Heart right ventricle (tissue), 16 donors: ENCODE measurements around the gene ST8SIA6. TPM values are rescaled to one million over a fixed set of nuclear protein-coding genes. Genes with fewer than 3 reads are reported as not detected.

Experiments used
- ATAC-seq, 8 donors: fragments of 200-7000 bp; cut with Tn5 transposase; one replicate each; pipeline ENCODE4 v1.9.1; 2020; ENCODE audit warnings: mild to moderate bottlenecking in 8 of 8, moderate library complexity in 8 of 8, moderate number of reproducible peaks in 1 of 8
- DNase-seq, 2 donors: peaks; one replicate each; pipeline ENCODE4 v3.0.0-alpha.2; 2020
- H3K27ac ChIP-seq, 10 donors: fragments of 200-600 bp; sonication (generic) in 2 of 10; one replicate each; pipeline versions ENCODE4 v1.5.0 to v1.8.0; 2020 to 2022; ENCODE audit warnings: mild to moderate bottlenecking in 3 of 10
- H3K27me3 ChIP-seq, 7 donors: fragments of 200-600 bp; one replicate each; pipeline ENCODE4 v1.8.0; 2021 to 2022; ENCODE audit warnings: mild to moderate bottlenecking in 2 of 7
- H3K36me3 ChIP-seq, 9 donors: fragments of 200-600 bp; sonication (generic) in 1 of 9; one replicate each; pipeline versions ENCODE4 v1.5.0 to v1.8.0; 2020 to 2022; ENCODE audit warnings: mild to moderate bottlenecking in 2 of 9
- H3K4me1 ChIP-seq, 9 donors: fragments of 200-600 bp; sonication (generic) in 1 of 9; one replicate each; pipeline versions ENCODE4 v1.5.0 to v1.8.0; 2020 to 2022; ENCODE audit warnings: mild to moderate bottlenecking in 4 of 9
- H3K4me3 ChIP-seq, 10 donors: fragments of 200-600 bp; sonication (generic) in 2 of 10; one replicate each; pipeline versions ENCODE4 v1.5.0 to v1.8.0; 2020 to 2022; ENCODE audit warnings: mild to moderate bottlenecking in 7 of 10, moderate library complexity in 2 of 10
- H3K9me3 ChIP-seq, 11 donors: fragments of 200-600 bp in 10 of 11; sonication (generic) in 2 of 11; one replicate each; pipeline versions ENCODE4 v1.5.0 to v1.8.0; 2013 to 2022; ENCODE audit warnings: mild to moderate bottlenecking in 2 of 11, control low read depth in 1 of 11, moderate library complexity in 1 of 11
- WGBS, 2 donors: extraction: QIAGEN DNeasy Blood & Tissue Kit; methylation state at CpG; one replicate each; pipeline ENCODE4 v1.1.7; 2013; ENCODE audit warnings: inconsistent platforms in 1 of 2; 5-methylcytosine and 5-hydroxymethylcytosine counted together
- intact Hi-C, 10 donors: fragments of 100-400 bp; cut with DNase I; formaldehyde crosslinking; loops; one replicate each; pipeline versions ENCODE4 v1.11.1 to v1.14.2; 2022
- polyA plus RNA-seq, 2 donors: library from polyadenylated mRNA; stranded (reverse); fragments of 200-250 nt; gene quantifications; one replicate each; pipeline ENCODE4 v1.2.3, GENCODE V29; 2013
- total RNA-seq, 10 donors: library from RNA; stranded (reverse); fragmentation: NEBNext Ultra II Directional in 3 of 10; extraction: Animal tissue kit (Norgen Biotek cat#: 25700) in 3 of 10; gene quantifications; one replicate each; pipeline versions ENCODE4 v1.2.1 to v1.2.4, GENCODE V29; 2021 to 2023
- TF ChIP-seq, protein P1 (sequence below), 9 donors: fragments of 200-600 bp; sonication (generic) in 2 of 9; IDR thresholded peaks; one replicate each; pipeline versions ENCODE4 v1.5.0 to v1.8.0; 2021 to 2022; ENCODE audit warnings: antibody characterized with exemption in 9 of 9, mild to moderate bottlenecking in 5 of 9, moderate library complexity in 1 of 9
- donor health status: Arrhythmogenic right ventricular cardiomyopathy.
- donor health status: ischemic (EF 13 %, LVEDD 7.1; RV severe dilation, severe dysfunction).
- donor health status: healthy with polysubstance abuse.
- donor health status: DM: no; HTN: yes; CAD: no.
- donor health status: DM: no; HTN: no; CAD: no.
- donor health status: ischemic (EF 25% LVEDD 6.9; RV normal size, moderate dysfunction).
- donor health status: ischemic (EF 25% LVEDD 5.7; RV mildly dilated, moderate dysfunction).
- donor health status: healthy.
- donor health status: DM: yes; HTN: yes; CAD: no.
- donor health status: Ischemic cardiomyopathy.
- donor health status: ischemic (EF 35%, LVEDD 5.7; RV mildly dilated, moderate dysfunction).
- donor health status: nonischemic (EF 11% LVEDD 7.7; RV severe dilation, severe dysfunction).
- donor health status: DM: yes; HTN: yes; CAD: no.
- donor health status: PGD.
- donor health status: ischemic (EF 29% LVEDD 5.4; RV normal size, mild dysfunction).
- donor health status: nonischemic (EF 23%, LVEDD 6.1; RV moderate dilation, normal function).

The ST8SIA6 gene
- total and polyA plus RNA-seq, 12 donors: 1.8 to 12.8 (median 8.1) TPM

GRCh38 chr10:17429490-17429889 is 24.9 kb downstream of the ST8SIA6 start:
- no peak overlapping the region for H3K4me3 ChIP-seq
- DNase-seq: no peak
- no peaks in the 10 kb centered on the region for H3K36me3 ChIP-seq
- WGBS, 2 donors: 92 to 96% methylated on average over 6 of the region's 6 CpGs
- no peak for ATAC-seq
- H3K27me3 ChIP-seq: peaks cover 0 to 14% (median 8%) of the 10 kb centered on the region in 7 donors
- peaks cover 0 to 66% (median 22%) of the 10 kb centered on the region in 9 donors for H3K4me1 ChIP-seq
- intact Hi-C loops: loop anchor here in 4 of 10 donors (5.0 to 10.0 kb wide), 4 partner anchors 85 to 1545 kb away; no protein-coding TSS in a partner anchor
- TF ChIP-seq, protein P1, sequence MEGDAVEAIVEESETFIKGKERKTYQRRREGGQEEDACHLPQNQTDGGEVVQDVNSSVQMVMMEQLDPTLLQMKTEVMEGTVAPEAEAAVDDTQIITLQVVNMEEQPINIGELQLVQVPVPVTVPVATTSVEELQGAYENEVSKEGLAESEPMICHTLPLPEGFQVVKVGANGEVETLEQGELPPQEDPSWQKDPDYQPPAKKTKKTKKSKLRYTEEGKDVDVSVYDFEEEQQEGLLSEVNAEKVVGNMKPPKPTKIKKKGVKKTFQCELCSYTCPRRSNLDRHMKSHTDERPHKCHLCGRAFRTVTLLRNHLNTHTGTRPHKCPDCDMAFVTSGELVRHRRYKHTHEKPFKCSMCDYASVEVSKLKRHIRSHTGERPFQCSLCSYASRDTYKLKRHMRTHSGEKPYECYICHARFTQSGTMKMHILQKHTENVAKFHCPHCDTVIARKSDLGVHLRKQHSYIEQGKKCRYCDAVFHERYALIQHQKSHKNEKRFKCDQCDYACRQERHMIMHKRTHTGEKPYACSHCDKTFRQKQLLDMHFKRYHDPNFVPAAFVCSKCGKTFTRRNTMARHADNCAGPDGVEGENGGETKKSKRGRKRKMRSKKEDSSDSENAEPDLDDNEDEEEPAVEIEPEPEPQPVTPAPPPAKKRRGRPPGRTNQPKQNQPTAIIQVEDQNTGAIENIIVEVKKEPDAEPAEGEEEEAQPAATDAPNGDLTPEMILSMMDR (IDR thresholded peaks at IDR 0.05): no peak
- peak overlapping the region in 2 of 10 donors; percentile 0 to 26 for H3K27ac ChIP-seq
- no peaks in the 10 kb centered on the region for H3K9me3 ChIP-seq

- Histone ChIP-seq H3K4me3 (peak overlapping the region in 3 of 10 donors; percentile 10 to 27 (median 19)), H3K9me3 (no peaks in the 10 kb centered on the region), H3K36me3 (no peaks in the 10 kb centered on the region), H3K4me1 (peaks cover 0 to 70% (median 22%) of the 10 kb centered on the region in 9 donors), H3K27me3 (peaks cover 0 to 12% (median 2%) of the 10 kb centered on the region in 7 donors), H3K27ac (peak overlapping the region in 5 of 10 donors; percentile 0 to 67 (median 30))
- 45 to 60% methylated on average over 17 of the region's 17 CpGs for WGBS, 2 donors
- intact Hi-C loops: loop anchor here in 4 of 10 donors (5.0 to 10.0 kb wide), 4 partner anchors 84 to 1544 kb away; no protein-coding TSS in a partner anchor
- TF ChIP-seq, protein P1 (IDR thresholded peaks at IDR 0.05): no peak
- DNase-seq: no peak
- ATAC-seq: peak in 7 of 8 donors; percentile 25 to 46 (median 39)
These were observed 25.9 kb downstream of the ST8SIA6 start for GRCh38 chr10:17428351-17429097.

DNA sequence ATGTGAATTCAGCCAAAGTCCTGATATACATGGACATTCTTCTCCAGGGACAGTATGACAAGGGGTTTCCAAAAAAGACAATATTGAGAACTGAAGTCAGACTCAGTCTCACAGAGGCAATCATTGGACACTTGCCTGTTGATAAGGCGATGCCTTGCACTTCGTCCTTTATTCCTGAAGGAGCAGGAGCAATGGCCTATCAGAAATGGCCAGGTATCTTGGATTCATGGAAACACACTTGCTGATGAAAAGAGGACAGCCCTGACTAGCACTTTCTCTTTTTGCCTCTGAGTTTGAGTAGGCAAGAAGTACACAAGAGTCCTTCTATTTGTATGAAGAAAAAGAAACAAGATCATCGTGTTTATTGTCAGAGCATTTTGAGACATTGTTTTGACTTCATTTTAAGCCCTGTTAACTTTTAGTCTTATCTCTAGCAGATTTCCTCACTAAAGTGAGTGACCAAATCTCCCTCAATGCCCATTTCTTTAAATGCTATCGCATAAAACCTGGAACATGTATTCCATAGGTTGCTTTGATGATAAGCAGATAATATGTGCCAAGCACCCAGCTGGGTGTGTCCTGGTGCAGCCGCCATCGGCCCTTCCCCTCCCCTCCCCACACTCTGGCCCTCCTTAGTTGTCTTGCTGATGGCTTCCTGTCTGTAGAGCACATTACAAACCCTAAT is 26.6 kb downstream of the ST8SIA6 start:
- ATAC-seq (no peak), DNase-seq (no peak)
- TF ChIP-seq, protein P1 (IDR thresholded peaks at IDR 0.05): no peak
- no peaks in the 10 kb centered on the region for H3K36me3 ChIP-seq
- intact Hi-C loops: loop anchor here in 4 of 10 donors (5.0 to 10.0 kb wide), 4 partner anchors 83 to 1543 kb away; no protein-coding TSS in a partner anchor
- H3K4me1 ChIP-seq: peaks cover 0 to 77% (median 22%) of the 10 kb centered on the region in 9 donors
- no peaks in the 10 kb centered on the region for H3K9me3 ChIP-seq
- 38 to 56% methylated on average over 6 of the region's 6 CpGs for WGBS, 2 donors
- peaks cover 0 to 12% (median 0%) of the 10 kb centered on the region in 7 donors for H3K27me3 ChIP-seq
- H3K27ac ChIP-seq: peak overlapping the region in 4 of 10 donors; percentile 0 to 67 (median 28)
- H3K4me3 ChIP-seq: peak overlapping the region in 1 of 10 donors; percentile 27

GRCh38 chr10:17427201-17427600 is 27.2 kb downstream of the ST8SIA6 start:
- peak overlapping the region in 1 of 10 donors; percentile 0 for H3K27ac ChIP-seq
- intact Hi-C loops: loop anchor here in 4 of 10 donors (5.0 to 10.0 kb wide), 4 partner anchors 82 to 1542 kb away; no protein-coding TSS in a partner anchor
- H3K36me3 ChIP-seq: no peaks in the 10 kb centered on the region
- WGBS, 2 donors: 97 to 100% methylated on average over 3 of the region's 3 CpGs
- TF ChIP-seq, protein P1 (IDR thresholded peaks at IDR 0.05): no peak
- no peaks in the 10 kb centered on the region for H3K9me3 ChIP-seq
- no peak for ATAC-seq
- no peak for DNase-seq
- peaks cover 0 to 77% (median 22%) of the 10 kb centered on the region in 9 donors for H3K4me1 ChIP-seq
- peaks cover 0 to 12% (median 0%) of the 10 kb centered on the region in 7 donors for H3K27me3 ChIP-seq
- no peak overlapping the region for H3K4me3 ChIP-seq
